ENCODE results near the gene CCDC188.

The CCDC188 gene

GRCh38 chr22:20133930-20134549 is 16.8 kb downstream of the CCDC188 start:
- no peak for DNase-seq (ENCODE audit: low read depth in 2 of 2)
- no peak for TF ChIP-seq CTCF (IDR thresholded peaks at IDR 0.05; ENCODE audit: low read depth, low read length)
- no peak overlapping the region for H3K4me3 ChIP-seq (replicated peaks in 1 of 2; ENCODE audit: low read depth in 2 of 2, low read length in 2 of 2)

- DNase-seq (ENCODE audit: low read depth in 2 of 2) = no peak
- no peak for TF ChIP-seq CTCF (IDR thresholded peaks at IDR 0.05; ENCODE audit: low read depth, low read length)
- peak overlapping the region; percentile 77 to 91 for H3K4me3 ChIP-seq (replicated peaks in 1 of 2; ENCODE audit: low read depth in 2 of 2, low read length in 2 of 2)
Measured at GRCh38 chr22:20132686-20133246, 18.1 kb downstream of the CCDC188 start.

- DNase-seq (ENCODE audit: low read depth in 2 of 2) = peak in 1 of 2 donors; percentile 22
- no peak for TF ChIP-seq CTCF (IDR thresholded peaks at IDR 0.05; ENCODE audit: low read depth, low read length)
- peak overlapping the region; percentile 77 to 91 for H3K4me3 ChIP-seq (replicated peaks in 1 of 2; ENCODE audit: low read depth in 2 of 2, low read length in 2 of 2)
Measured at GRCh38 chr22:20131859-20132685, 18.8 kb downstream of the CCDC188 start.

GRCh38 chr22:20131597-20131858 is 19.3 kb downstream of the CCDC188 start, which contains the start of gene ZDHHC8:
Gene ZDHHC8 (plus strand): TSS chr22:20131804. CDS start chr22:20131948, 144 bp downstream.
- no peak for TF ChIP-seq CTCF (IDR thresholded peaks at IDR 0.05; ENCODE audit: low read depth, low read length)
- DNase-seq (ENCODE audit: low read depth in 2 of 2) = peak in 1 of 2 donors; percentile 35
- peak within 1 kb of the TSS; percentile 78 to 91 for H3K4me3 ChIP-seq (replicated peaks in 1 of 2; ENCODE audit: low read depth in 2 of 2, low read length in 2 of 2)

- H3K4me3 ChIP-seq (replicated peaks in 1 of 2; ENCODE audit: low read depth in 2 of 2, low read length in 2 of 2) = peak overlapping the region; percentile 78 to 79
- no peak for TF ChIP-seq CTCF (IDR thresholded peaks at IDR 0.05; ENCODE audit: low read depth, low read length)
- peak; percentile 68 to 87 for DNase-seq (ENCODE audit: low read depth in 2 of 2)
Measured at GRCh38 chr22:20130731-20131596, 19.9 kb downstream of the CCDC188 start.

- H3K4me3 ChIP-seq (replicated peaks in 1 of 2; ENCODE audit: low read depth in 2 of 2, low read length in 2 of 2) = no peak overlapping the region
- no peak for TF ChIP-seq CTCF (IDR thresholded peaks at IDR 0.05; ENCODE audit: low read depth, low read length)
- DNase-seq (ENCODE audit: low read depth in 2 of 2) = no peak
Measured at GRCh38 chr22:20130319-20130718, 20.5 kb downstream of the CCDC188 start.

Measured in cardiac fibroblast (primary cell).